ENCODE data around the gene TNS1.
"Not testable (repeated sequence)": the region's sequence is repeated elsewhere in the genome, so short reads cannot be mapped to it uniquely, and the experiment has no call there.

The TNS1 gene

GRCh38 chr2:217823626-217824025 is 179.2 kb downstream of the TNS1 start:
- no peak for DNase-seq

DNA sequence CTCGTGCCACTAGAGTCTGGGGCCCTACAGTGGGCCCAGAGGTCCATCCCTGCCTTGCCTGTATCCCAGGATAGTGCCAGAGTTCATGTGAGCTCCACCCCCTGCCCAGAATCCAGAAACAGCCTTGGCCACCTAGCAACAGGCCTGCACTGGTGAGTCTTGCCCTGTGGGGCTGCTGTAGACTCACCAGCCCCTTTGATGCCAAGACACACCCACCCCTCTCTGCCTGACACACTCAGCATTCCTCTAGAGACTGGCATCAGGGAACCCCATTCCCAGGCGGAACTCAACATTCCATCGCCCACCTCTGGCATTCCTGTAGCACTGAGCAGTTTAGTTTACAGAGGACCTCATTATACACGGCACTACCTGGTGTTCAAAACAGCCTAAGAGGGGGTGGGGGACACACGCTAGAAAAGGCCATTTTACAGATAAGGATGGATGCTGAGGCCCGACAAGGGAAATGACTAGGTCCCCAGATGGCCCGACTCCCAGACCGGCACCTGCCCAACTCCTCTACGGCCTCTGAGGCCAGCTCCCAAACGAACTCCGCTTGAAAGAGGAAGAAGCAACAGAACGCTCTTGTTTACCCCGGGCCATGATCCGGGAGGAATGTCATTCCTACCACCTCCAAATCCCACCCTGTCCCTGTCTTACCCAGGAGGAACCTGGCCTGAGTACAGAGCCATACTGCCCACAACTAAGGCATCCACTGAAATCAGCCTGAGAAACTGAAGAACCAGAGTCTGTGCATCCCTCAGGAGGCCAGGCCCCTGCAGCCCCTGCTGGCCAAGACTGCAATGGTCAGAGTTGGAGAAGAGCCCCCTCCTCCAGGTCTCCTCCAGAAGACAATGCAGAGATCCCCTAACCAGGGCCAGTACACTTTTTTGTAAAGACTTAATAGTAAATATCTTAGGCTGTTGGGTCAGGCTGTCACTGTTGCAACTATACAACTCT is 180.2 kb downstream of the TNS1 start:
- DNase-seq, result no peak

GRCh38 chr2:217821536-217822147 is 181.2 kb downstream of the TNS1 start:
- DNase-seq, result no peak

DNA sequence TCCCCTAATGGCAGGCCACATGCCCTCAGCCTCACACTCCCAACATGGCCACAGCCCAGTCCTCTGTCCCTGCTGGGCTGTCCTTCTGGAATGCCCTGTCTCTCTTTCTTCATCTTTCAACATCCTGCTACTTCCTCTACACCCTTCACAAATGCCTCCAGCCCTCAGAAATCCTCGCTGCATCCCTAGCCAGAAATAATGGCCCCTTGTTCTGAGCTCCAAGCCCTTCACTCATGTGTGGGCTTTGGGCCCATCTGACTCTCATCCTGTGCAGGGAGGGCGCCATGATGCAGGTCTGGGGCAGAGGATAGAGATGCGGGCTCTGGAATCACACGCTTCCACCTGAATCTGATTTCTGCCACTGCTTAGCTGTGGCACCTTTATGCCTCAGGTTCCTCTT is 181.9 kb downstream of the TNS1 start:
- DNase-seq, result no peak

DNA sequence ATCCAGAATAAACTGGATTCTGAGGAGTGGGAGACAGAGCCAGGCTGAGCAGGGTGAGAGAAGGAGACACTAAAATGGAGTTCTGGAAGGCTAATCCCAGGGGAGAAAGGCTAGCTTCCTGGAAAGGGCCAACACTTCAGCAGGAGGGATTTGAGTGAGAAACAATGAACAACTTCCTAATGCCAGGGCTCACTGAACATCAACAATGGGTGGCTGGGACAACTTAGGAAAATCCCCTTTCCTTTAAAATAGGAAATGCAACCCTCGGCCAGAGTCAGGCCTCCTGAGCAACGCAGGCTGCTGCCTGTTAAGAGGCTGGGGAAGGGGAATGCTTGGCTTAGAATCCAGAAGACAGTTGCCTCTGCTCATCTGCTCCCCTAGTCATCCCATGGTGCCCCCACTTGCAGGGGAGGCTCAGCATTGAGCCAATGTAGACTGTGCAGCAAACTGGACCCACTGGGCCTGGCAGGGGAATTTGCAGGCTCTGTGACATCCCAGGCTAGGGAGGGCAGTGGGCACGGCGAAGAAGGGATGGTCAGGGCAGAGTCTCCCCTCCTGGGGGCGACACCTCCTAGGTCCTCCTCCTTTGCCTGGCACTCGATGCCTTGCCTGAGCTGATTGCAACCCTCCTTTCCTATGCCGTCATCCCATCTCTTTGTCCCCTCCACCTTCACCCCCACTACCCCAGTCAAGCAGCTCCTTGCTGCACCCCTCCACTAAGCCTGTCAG is 182.5 kb downstream of the TNS1 start:
- DNase-seq, result no peak

- DNase-seq, result no peak
These were observed 184.4 kb downstream of the TNS1 start for GRCh38 chr2:217818293-217818850.

GRCh38 chr2:217817466-217818292 is 185.1 kb downstream of the TNS1 start:
- no peak for DNase-seq

- no peak for DNase-seq
These were observed 186.4 kb downstream of the TNS1 start for GRCh38 chr2:217816396-217816869.

GRCh38 chr2:217813828-217814227 is 189.0 kb downstream of the TNS1 start:
- no peak for DNase-seq

DNA sequence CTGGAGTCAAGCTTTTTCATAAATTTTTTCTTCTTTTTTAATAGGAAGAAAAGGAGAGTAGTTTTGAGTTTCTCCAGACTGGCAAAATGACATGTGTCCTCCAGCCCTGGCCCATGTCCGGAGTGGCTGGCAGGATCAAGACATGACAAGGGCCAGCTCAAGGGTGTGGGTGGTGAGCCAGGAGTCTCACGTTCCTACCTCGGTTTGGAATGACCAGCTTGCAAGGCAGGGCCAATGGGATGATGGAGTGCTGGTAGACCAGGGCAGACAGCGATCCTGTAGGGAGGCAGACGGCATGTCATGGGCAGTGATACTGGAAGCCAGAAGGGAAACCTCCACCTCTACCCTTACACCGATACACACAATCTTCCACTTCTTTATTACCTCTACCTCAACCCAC is 190.6 kb downstream of the TNS1 start:
- DNase-seq, result no peak

GRCh38 chr2:217810260-217810659 is 192.5 kb downstream of the TNS1 start:
- DNase-seq, result no peak

GRCh38 chr2:217809736-217810135 is 193.1 kb downstream of the TNS1 start:
- DNase-seq, result no peak

- DNase-seq, result not testable (repeated sequence)
These were observed 193.8 kb downstream of the TNS1 start for GRCh38 chr2:217808967-217809366.

DNA sequence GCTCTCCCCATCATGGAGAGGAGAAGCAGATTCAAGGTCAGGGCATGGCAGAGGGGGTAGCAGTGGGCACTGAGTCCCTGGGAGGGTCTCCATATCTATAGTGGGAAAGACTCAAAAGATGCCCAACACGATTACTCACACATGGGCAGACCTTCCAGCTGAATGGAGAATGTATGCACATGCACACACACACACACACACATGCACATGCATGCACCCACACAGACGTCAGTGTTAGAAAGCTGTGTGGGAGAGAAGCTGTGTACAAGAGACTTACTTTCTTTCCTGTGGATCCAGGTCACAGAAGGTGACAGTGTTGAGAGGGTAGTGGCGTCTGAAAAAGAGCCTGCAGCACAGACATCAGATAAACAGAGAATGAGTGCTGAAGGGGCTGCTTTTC is 194.5 kb downstream of the TNS1 start:
- DNase-seq, result no peak

- no peak for DNase-seq
These were observed 195.0 kb downstream of the TNS1 start for GRCh38 chr2:217807753-217808152.

DNA sequence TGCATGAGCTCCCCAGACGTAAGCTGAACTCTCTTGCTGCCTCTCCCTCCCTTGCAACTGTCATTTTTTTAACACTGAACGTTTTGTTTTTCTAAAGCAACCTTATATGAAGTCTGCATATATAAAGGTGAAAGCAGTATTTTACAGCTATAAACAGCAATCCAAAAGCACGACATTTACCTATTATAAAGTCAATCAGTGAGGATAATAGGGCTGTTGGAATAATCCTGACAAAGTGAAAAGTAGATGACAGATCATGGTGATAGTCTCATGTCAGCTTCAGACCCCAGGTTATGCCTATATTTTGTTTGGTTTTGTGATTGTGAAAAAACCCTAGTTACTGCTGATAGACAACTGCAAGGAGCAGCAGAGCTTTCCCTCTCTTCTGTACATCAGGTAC is 195.8 kb downstream of the TNS1 start:
- DNase-seq, result no peak

GRCh38 chr2:217806482-217806765 is 196.4 kb downstream of the TNS1 start:
- DNase-seq, result no peak

DNA sequence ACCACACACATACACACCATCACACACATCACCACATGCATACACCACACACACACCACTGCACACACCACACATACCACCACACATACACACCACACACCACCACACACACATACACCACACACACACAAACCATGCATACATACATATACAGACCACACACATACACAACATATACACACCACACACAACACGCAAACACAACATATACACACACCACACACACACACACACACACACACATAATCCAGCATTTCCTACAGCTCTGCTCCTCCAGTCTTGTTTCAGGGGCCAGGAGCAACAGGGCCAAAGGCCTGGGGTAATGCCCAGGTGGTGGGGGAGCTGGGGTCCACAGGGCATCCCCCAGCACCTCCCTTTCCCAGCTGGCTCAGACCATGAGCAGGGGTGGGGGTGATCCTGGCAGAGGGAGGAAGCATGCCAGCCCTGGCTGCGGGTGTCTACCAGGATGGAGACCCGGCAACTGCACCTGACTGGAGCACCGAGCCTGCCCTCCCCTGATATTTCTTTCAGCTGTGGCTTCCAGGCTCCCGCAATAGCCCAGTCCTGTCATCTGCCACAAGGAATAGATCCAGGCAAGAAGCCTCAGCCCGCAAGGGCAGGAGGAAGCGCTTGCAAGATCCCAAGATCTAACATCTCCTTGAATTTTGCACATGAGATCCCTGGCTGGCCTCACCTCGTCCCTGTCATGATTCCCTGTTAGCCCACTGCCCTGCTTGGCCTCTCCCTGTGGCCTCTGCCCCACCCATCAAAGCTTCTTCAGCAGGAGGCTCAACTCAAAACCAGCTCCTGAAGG is 196.9 kb downstream of the TNS1 start:
- no peak for DNase-seq

DNA sequence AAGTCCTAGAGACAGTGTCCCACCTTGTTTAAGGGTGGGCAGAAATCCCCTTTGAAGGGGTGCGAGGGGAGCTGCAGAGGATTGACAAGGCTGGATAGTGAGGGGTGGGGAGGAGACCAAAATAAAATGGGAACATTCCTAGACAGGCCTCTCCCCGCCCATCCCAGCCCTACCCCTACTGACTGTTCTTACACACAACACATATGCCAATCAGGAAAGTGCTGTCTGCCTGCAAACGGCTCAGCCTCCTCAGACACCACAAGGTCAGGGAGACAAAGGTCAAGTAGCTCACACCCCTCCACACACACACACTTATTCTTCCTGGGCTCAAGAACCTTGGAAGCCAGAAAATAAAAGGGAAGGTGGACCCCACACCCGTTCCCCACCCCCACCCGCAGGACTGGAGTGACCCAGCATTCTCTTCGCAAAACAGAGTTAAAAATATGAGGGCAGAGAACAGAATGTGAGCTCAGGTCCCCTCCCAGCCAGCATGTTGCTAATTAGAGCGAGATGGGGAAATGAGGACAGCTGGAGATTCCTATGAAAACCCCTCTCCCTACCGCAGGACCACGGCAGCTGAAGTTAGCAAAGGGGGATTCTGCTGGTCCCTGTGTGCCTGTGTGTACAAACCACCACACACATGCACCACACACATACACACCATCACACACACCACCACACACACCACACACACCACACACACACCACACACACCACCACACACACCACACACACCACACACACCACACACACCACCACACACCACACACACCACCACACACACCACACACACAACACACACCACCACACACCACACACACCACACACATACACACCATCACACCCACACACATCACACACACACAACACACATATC is 197.8 kb downstream of the TNS1 start:
- no peak for DNase-seq

DNA sequence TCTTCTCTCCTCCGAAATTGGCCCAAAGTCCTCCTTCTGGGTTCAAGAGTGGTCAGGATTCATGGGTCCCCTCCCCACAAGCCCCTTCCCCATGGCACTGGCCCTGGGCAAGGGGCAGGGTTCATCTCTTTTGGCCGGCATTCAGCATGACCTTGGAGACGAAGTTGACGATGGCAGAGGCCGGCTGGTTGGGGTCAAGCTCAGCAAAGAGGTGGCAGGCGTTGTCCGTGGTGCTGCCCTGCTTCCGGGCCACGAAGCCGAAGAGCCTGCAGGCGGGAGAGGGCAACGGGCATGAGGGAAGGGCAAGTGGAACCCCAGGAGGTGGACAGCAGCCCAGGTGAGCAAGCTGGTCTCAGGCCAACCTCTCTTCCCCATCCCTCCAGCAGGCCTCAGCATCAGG is 198.5 kb downstream of the TNS1 start:
- no peak for DNase-seq

DNA sequence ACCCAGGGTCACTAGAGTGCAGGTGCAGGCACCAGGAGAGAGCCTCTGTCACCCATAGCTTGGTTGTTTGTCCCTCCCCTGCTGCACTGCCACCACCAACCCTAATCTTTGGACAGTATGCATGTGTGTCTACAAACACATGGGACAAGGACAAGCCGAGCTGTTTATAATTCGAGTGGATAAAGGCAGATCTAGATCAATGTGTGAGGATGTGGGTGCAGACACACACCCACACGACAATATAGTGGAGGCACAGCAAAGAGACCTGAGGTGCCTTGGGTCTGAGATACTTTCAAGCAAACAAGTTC is 199.2 kb downstream of the TNS1 start:
- no peak for DNase-seq

All from DMS79 (cell line).